GM12892 (cell line): Measurements from ENCODE around the gene SQOR.

Experiments used
- DNase-seq: peaks from one replicate; pipeline ENCODE4 v3.0.0; 2011; ENCODE audit not compliant: insufficient read length
- FAIRE-seq: peaks from 2 replicates; lab custom pipeline; 2011; peaks lifted over from hg19 to GRCh38; lab: Jason Lieb, UNC
- POLR2A ChIP-seq: IDR thresholded peaks from 2 replicates; pipeline ENCODE4 v1.6.1; 2011; ENCODE audit warnings: low read depth, low read length, control low read depth
- POLR2AphosphoS5 ChIP-seq: IDR thresholded peaks from 2 replicates; pipeline ENCODE4 v1.6.1; 2011; ENCODE audit warnings: low read depth, low read length, control low read depth
- TAF1 ChIP-seq: IDR thresholded peaks from 2 replicates; pipeline ENCODE4 v1.6.1; 2011; ENCODE audit warnings: low read depth, mild to moderate bottlenecking, control low read depth, low read length, borderline replicate concordance

Gene SQOR

DNA sequence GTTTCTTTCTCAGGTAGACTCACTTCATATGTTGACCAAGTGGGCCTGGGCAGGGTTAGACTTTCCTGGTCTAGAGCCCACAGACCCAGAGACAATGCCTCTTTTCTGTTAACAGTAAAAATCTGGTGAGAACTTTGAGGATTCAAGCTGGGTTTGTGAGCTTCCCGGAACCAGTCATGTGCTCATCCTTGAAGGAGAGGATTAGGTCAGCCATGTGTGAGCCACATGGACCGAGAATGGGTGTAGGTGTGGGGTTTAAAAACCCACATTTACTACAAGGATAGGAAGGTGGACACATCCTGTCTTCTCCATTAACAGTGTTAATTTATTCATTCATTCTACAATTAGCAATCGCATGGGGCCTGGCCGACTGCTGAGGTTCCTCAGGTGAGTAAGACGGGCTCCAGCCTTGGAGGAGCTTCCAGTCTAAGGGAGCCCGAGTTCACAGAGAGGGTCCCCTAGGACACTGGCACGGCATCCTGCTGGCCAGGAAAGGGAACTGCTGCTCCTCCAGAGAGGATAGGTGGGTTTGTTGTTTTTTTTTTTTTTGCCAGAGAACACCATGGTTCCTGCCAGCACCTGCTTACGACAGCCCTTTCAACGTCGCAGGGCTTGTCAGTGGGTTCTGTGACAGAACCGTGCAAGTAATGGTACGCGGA lies 69.0 kb downstream of the SQOR start:
- no peak for FAIRE-seq
- TF ChIP-seq TAF1 (no peak), POLR2AphosphoS5 (no peak), POLR2A (no peak)
- no peak for DNase-seq

DNA sequence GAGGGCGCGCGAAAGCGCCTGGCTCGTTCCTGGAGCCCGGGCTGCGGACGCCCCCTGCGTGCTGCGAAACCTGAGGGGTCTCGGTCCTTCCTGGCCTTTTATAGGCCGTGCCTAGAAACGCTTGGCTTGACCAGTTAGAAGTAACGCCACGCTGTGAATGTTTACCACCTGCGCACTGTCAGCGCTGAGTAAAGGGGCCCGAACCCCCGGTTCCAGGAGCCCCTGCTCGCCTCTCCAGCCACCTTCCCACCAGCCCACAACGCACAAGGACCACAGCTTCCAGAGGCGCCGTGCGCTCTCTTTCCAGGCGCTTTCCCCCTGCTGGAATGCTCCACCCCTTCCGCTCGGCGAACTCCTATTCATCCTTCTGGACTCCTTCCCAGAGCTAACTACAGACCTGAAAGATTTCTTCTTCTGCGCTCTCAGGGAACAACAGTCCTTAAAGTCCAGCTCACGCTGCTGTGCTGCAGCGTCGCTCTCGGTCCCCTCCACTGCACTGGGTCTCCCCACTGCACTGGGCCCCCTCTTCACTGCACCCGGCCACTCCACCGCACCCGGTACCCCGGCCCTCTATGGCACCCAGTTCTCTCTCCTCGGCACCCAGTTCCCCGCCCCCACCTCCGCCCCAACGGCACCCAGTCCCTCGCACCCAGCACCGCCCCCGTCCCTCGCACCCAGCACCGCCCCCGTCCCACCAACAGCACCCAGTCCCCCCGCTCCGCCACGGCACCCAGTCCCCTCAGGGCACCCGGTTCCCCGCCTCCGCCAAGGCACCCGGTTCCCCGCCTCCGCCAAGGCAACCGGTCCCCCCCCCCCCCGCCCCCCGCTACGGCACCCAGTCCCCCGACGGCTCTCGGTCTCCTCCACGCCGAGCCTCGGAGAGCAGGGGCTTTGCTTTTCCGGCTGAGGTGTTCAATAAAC lies 69.8 kb downstream of the SQOR start:
- no peak for TF ChIP-seq POLR2A
- TF ChIP-seq TAF1: no peak
- no peak for TF ChIP-seq POLR2AphosphoS5
- FAIRE-seq (no peak), DNase-seq (peak; percentile 19)

GRCh38 chr15:45705510-45706473 lies 71.0 kb downstream of the SQOR start:
- TF ChIP-seq POLR2A: no peak
- TF ChIP-seq TAF1: no peak
- no peak for TF ChIP-seq POLR2AphosphoS5
- FAIRE-seq (peak; percentile 67), DNase-seq (peak; percentile 40)

DNA sequence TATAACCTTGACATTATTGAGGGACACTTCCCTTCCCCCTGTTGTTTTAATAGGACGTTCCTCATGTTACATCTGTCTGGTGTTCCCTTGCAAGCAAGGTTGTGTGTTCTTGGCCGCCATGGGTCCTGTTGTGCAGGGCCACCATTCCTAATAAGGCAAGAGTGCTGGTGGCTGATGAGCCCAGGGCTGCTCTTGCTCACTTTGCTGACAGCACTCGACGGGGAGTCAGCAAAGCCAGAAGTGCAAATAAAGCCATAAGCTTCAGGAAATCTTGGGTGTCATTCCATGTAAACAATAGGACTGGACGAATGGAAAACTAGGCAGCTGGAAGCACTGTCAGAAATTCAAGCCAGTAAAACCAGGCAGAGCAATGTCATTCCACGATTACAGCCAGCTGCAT lies 75.8 kb downstream of the SQOR start:
- FAIRE-seq (no peak), DNase-seq (no peak)
- no peak for TF ChIP-seq TAF1
- no peak for TF ChIP-seq POLR2A
- TF ChIP-seq POLR2AphosphoS5: no peak

DNA sequence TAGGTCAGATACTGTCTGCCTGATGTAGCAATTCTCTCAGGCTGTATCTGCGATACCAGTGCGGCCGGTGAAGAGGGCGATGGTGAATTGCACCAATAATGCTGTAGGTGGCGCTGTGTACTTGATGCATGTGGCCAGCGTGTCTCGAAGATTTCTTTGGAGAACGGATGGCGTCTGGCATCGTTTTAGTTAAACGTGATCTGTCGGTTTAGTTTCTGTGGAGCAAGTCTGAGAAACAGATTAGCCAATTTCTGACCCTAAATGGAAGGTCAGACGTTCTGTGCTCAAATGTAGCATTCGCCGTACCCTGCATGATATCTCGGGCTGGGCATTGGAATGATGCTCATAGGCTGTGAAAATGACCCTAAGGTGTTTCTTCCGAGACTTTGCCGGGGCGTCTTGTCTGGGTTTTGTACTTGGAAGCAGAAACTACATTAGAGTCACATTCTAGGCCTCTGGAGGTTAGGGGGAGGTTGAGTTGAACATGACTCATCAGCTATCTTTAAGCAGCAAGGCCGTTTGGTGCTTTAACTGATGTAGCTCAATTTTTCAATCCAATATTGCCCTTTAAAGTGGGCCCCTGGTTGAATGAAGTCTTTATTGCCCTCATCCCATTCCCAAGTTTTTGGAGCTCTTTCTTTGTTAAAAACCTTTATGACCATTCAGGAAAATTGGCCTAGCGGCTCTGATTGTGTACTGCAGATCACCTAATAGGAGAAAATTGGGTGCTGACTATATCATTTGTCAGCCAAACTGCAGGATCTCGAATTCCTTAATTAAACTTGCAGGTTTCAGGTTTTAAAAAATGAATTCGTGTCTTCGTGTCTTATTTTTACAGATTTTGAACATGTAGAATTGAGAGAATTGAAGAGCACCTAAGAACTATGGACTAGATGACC lies 80.0 kb downstream of the SQOR start:
- TF ChIP-seq TAF1 (no peak), POLR2A (no peak), POLR2AphosphoS5 (no peak)
- no peak for DNase-seq
- FAIRE-seq: peak; percentile 89

DNA sequence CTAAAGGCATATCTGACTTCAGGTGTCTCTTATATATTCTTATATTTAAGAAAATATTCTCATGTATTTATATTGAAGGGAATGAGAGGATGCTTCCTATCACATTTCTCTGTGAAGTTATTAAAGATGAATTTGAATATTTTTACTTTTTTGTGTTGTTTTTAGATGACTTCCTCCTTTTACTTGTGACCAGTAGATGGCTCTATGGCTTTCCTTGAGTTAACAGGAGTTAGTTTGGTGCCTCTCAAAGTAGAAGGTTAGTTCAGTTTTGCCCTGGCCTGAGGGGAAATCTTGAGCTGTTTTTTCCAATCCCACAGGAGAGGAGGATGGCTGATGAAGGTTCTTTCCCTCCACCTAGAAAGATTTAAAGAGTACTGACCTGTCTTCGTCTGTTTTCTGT lies 80.7 kb downstream of the SQOR start:
- no peak for DNase-seq
- TF ChIP-seq TAF1 (no peak), POLR2AphosphoS5 (no peak), POLR2A (no peak)
- FAIRE-seq: peak; percentile 21

DNA sequence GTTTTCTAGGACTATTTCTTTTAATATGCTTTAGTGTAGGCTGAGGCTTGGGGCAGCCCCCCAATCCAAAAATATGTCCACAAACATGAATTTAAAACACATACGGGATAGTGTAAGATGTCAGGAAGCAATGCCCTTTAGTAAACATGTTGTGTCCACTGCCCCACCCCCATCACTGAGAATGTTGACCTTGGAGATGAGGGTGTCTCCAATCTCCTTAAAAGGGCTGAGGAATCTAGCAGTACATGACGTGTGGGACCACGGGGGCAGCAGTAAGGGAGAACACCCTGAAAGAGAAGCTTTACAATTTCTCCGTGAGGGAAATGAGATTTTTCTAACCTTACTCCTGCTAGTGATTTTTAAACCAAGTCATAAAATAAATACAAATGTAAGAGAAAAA lies 84.7 kb downstream of the SQOR start:
- TF ChIP-seq POLR2A: no peak
- no peak for TF ChIP-seq TAF1
- no peak for TF ChIP-seq POLR2AphosphoS5
- DNase-seq: no peak
- FAIRE-seq: no peak

GRCh38 chr15:45720183-45720582 lies 85.4 kb downstream of the SQOR start:
- FAIRE-seq (no peak), DNase-seq (no peak)
- no peak for TF ChIP-seq POLR2A
- TF ChIP-seq TAF1: no peak
- no peak for TF ChIP-seq POLR2AphosphoS5

GRCh38 chr15:45728641-45729040 lies 93.8 kb downstream of the SQOR start:
- no peak for FAIRE-seq

DNA sequence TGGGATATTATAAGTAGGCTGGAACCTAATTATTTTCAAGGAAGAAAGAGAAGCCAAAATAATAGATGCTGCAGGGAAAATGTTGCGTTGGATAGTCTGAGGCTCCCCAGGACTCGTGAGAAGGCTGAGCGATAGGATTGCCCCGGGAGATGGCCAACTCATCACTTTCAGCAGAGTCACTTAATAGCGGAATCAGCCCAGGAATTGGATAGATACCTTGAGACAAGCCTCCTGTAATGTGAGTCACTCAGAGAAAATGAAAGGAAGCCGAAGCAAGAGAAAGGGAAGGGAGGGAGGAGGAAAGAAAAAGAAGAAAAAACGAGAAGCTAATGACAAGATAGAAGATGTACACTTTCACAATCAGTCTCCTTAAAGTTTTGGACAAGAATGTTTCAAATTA lies 94.3 kb downstream of the SQOR start:
- no peak for DNase-seq
- TF ChIP-seq POLR2A (no peak), TAF1 (no peak), POLR2AphosphoS5 (no peak)
- no peak for FAIRE-seq

More at GRCh38 chr15:45728641-45729040, 93.8 kb downstream of the SQOR start:
- no peak for DNase-seq
- TF ChIP-seq POLR2A: no peak
- TF ChIP-seq POLR2AphosphoS5: no peak
- no peak for TF ChIP-seq TAF1
